Measurements from ENCODE around the gene PHETA1.

GRCh38 chr12:111362687-111363475 is 6.0 kb downstream of the PHETA1 start:
- TF ChIP-seq CTCF (IDR thresholded peaks at IDR 0.05) = no peak
- TF ChIP-seq EP300 (IDR thresholded peaks at IDR 0.05) = no peak
- TF ChIP-seq POLR2A (IDR thresholded peaks at IDR 0.05) = no peak
